Measurements from ENCODE around the gene ZCCHC3. TPM values are rescaled to one million over a fixed set of nuclear protein-coding genes. Genes with fewer than 3 reads are reported as not detected.

The ZCCHC3 gene, protein sequence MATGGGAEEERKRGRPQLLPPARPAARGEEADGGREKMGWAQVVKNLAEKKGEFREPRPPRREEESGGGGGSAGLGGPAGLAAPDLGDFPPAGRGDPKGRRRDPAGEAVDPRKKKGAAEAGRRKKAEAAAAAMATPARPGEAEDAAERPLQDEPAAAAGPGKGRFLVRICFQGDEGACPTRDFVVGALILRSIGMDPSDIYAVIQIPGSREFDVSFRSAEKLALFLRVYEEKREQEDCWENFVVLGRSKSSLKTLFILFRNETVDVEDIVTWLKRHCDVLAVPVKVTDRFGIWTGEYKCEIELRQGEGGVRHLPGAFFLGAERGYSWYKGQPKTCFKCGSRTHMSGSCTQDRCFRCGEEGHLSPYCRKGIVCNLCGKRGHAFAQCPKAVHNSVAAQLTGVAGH
- total RNA-seq = 10 to 100 TPM; 39.5 to 46.1 TPM
- 41.4 TPM for polyA plus RNA-seq (2013, experiment 1 of 2)
- polyA plus RNA-seq (2013, experiment 2 of 2) = 36.9 TPM
- long read RNA-seq, experiment 1, transcript ZCCHC3-201 (1 exons, 3,354 nt) = major isoform, 34 of 34 reads
- long read RNA-seq, experiment 1, partial matches to known transcripts = 0 of 34 reads
- long read RNA-seq, experiment 1, other reads (novel, unspliced or antisense) = 0 of 34 reads
- long read RNA-seq, experiment 2, transcript ZCCHC3-201 (1 exons, 3,354 nt) = major isoform, 198 of 198 reads
- long read RNA-seq, experiment 2, partial matches to known transcripts = 0 of 198 reads
- long read RNA-seq, experiment 2, other reads (novel, unspliced or antisense) = 0 of 198 reads
- long read RNA-seq, experiment 3, transcript ZCCHC3-201 (1 exons, 3,354 nt) = major isoform, 5 of 5 reads
- long read RNA-seq, experiment 3, partial matches to known transcripts = 0 of 5 reads
- long read RNA-seq, experiment 3, other reads (novel, unspliced or antisense) = 0 of 5 reads
- long read RNA-seq, experiment 4, partial matches to known transcripts = 0 of 4 reads
- long read RNA-seq, experiment 4, other reads (novel, unspliced or antisense) = 0 of 4 reads

DNA sequence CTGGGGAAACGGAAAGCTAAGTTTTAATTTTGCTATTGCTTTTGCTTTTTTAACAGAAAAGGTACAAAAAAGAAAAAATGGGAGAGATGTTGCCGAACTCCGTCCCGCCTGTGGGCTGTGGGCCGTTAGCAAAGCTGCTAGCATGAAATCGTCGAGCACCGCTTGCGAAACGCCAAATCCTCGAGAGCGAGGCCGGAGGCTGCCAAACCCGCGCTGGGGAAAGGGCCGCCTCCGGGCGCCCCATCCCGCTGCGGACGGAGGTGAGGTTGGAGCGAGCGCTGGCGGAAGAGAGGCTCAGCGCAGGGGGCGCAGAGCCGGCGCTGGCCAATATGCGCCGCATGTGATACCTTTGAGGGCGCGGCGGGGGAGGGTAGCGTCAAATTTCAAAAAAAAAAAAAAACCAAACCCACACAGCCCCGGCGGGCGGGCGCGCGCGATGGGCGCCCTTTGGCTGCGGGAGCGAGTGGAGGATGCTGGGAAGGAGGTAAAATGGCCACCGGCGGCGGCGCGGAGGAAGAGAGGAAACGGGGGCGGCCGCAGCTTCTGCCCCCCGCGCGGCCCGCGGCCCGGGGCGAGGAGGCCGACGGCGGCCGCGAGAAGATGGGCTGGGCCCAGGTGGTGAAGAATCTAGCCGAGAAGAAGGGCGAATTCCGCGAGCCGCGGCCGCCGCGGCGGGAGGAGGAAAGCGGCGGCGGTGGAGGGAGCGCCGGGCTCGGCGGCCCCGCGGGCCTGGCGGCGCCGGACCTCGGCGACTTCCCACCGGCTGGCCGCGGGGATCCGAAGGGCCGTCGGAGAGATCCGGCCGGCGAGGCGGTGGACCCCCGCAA, at the start of gene ZCCHC3:
Gene ZCCHC3, plus strand, starts transcription at position 473 of the 827 bp plus-strand sequence. Its CDS starts 17 bp downstream, at position 490.
- peak within 1 kb of the TSS; percentile 69 for H3K27ac ChIP-seq (ENCODE audit: low read depth, low read length)
- H3K27me3 Mint-ChIP-seq (ENCODE audit: insufficient read depth) = peaks cover 33% of the 10 kb centered on the region
- H3K4me3 ChIP-seq (ENCODE audit: low read length) = peak within 1 kb of the TSS; percentile 90
- 0% methylated on average over 21 to 99 of the region's 99 CpGs for WGBS, 2 experiments (ENCODE audit: insufficient coverage in 1 of 2, insufficient read length in 1 of 2)
- H3K9me3 ChIP-seq (ENCODE audit: control insufficient read depth, low read length) = no peaks in the 10 kb centered on the region
- H3K4me1 ChIP-seq (ENCODE audit: control insufficient read depth, insufficient read depth, low read length) = peaks cover 6% of the 10 kb centered on the region
- H3K27me3 ChIP-seq (ENCODE audit: control insufficient read depth, insufficient read depth, low read length, poor library complexity, severe bottlenecking) = no peaks in the 10 kb centered on the region
- peaks cover 3% of the 10 kb centered on the region for H3K9me3 Mint-ChIP-seq
- H3K4me1 Mint-ChIP-seq = peaks cover 42% of the 10 kb centered on the region
- peak within 1 kb of the TSS; percentile 96 for H3K4me3 Mint-ChIP-seq
- TF ChIP-seq, protein P1, sequence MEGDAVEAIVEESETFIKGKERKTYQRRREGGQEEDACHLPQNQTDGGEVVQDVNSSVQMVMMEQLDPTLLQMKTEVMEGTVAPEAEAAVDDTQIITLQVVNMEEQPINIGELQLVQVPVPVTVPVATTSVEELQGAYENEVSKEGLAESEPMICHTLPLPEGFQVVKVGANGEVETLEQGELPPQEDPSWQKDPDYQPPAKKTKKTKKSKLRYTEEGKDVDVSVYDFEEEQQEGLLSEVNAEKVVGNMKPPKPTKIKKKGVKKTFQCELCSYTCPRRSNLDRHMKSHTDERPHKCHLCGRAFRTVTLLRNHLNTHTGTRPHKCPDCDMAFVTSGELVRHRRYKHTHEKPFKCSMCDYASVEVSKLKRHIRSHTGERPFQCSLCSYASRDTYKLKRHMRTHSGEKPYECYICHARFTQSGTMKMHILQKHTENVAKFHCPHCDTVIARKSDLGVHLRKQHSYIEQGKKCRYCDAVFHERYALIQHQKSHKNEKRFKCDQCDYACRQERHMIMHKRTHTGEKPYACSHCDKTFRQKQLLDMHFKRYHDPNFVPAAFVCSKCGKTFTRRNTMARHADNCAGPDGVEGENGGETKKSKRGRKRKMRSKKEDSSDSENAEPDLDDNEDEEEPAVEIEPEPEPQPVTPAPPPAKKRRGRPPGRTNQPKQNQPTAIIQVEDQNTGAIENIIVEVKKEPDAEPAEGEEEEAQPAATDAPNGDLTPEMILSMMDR (conservative IDR thresholded peaks at IDR 0.05) = peak; percentile 43
- H3K27ac Mint-ChIP-seq = peak within 1 kb of the TSS; percentile 96
- peaks cover 3% of the 10 kb centered on the region for H3K36me3 ChIP-seq (ENCODE audit: control insufficient read depth, insufficient read depth, low read length)
- H3K36me3 Mint-ChIP-seq (ENCODE audit: low read depth) = peaks cover 9% of the 10 kb centered on the region
- DNase-seq = peak; percentile 94
- H3K9ac ChIP-seq (ENCODE audit: extremely low read depth, low read length, poor library complexity, severe bottlenecking) = peak within 1 kb of the TSS; percentile 75

DNA sequence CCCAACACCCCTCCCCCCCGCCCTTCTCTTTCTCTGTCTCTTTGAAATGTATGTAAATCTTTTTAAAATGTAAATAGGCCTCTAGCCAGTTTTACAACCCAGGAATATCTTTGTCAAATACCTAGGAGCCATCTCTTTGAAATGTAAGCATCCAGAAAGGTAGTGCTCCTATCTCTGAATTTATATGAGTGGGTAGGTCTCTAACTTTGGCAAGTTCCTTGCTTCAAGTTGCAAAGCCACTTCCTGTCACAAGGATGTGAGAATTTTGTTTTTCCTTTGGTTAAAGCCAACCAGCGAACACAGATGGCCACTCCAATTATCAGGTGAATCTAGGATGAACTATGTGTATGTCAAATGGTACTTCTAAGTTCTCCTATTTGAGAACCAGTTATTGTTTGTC, 46.0 kb upstream of the ZCCHC3 start:
- peaks cover 10% of the 10 kb centered on the region for H3K4me1 Mint-ChIP-seq
- TF ChIP-seq, protein P1 (conservative IDR thresholded peaks at IDR 0.05) = no peak
- peaks cover 5% of the 10 kb centered on the region for H3K27me3 ChIP-seq (ENCODE audit: control insufficient read depth, insufficient read depth, low read length, poor library complexity, severe bottlenecking)

More for the DNA sequence above, 46.0 kb upstream of the ZCCHC3 start:
- Histone ChIP-seq H3K36me3 (ENCODE audit: control insufficient read depth, insufficient read depth, low read length) (no peaks in the 10 kb centered on the region), H3K9me3 (ENCODE audit: control insufficient read depth, low read length) (peaks cover 4% of the 10 kb centered on the region), H3K4me3 (ENCODE audit: low read length) (no peak overlapping the region), H3K9ac (ENCODE audit: extremely low read depth, low read length, poor library complexity, severe bottlenecking) (no peak overlapping the region), H3K4me1 (ENCODE audit: control insufficient read depth, insufficient read depth, low read length) (no peaks in the 10 kb centered on the region), H3K27ac (ENCODE audit: low read depth, low read length) (no peak overlapping the region)
- H3K27me3 Mint-ChIP-seq (ENCODE audit: insufficient read depth) = peaks cover 78% of the 10 kb centered on the region
- DNase-seq = no peak
- no peak overlapping the region for H3K4me3 Mint-ChIP-seq
- H3K27ac Mint-ChIP-seq = no peak overlapping the region
- WGBS, 2 experiments (ENCODE audit: insufficient coverage in 1 of 2, insufficient read length in 1 of 2) = 32% methylated on average over 1 of the region's 2 CpGs; no CpG with 5 or more reads in 1 of the 2 experiments
- peaks cover 10% of the 10 kb centered on the region for H3K9me3 Mint-ChIP-seq
- no peaks in the 10 kb centered on the region for H3K36me3 Mint-ChIP-seq (ENCODE audit: low read depth)
